ENCODE measurements around the gene TMEM132C.
A peak's percentile ranks its signal among the peaks of the same experiment; 100 is the strongest.
"Not testable (repeated sequence)": the region's sequence is repeated elsewhere in the genome, so short reads cannot be mapped to it uniquely, and the experiment has no call there.

Gene TMEM132C

DNA sequence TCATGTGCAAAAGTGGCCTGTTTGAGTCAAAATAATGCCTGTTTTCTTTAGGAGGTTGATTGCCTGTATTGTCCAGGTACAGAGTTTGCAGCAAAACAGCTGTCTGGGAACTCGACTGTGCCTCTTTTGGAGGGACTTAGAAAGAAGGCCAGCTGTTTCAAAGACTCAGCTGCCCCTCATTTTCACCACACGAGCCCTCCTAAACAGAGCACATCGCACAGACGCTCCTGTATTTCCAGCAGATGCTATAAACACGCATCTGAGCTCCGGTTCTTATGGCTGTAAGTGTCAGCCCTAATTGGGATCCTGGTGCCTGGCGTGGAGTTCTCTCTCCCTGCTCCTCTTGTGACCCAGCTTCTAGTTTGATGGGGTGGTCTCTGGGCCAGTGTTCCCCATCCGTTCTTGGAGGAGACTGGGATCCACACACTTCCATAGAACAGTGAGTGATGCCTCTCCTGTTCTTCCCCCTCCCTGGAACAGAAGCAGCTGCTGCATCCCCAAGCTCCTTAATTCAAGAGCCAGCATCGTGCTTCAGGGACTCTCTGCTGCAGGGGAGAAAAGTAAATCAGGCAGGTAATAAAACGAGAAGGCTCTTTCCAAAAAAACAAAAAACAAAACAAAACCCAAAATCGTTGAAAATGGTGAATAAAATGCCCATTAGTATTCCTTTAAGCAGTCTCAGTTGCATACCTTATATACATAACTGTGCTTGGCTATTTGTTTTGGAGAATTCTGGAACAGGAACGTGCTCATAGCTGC is 287.8 kb downstream of the TMEM132C start:
- no peak for DNase-seq (ENCODE audit: low read depth in 2 of 2)

DNA sequence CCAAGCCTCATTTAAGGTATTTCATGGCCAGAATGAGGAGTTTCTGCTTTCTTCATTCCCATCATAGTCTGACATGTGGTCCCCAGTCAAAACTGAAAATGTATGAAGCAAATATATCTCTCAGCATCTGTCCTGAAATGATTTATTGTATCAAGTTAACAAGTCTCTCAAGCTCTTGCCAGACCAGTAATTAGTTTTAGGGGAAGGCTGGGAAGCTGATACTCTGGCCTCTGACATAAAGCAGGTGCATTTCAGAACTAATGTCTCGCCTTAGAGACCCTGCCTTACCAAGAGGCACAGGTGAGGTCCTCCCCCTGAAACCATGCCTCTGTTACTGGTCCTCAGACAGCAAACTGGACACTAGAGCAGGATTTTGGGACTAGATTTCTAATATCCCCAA is 290.3 kb downstream of the TMEM132C start:
- DNase-seq (ENCODE audit: low read depth in 2 of 2), result no peak

DNA sequence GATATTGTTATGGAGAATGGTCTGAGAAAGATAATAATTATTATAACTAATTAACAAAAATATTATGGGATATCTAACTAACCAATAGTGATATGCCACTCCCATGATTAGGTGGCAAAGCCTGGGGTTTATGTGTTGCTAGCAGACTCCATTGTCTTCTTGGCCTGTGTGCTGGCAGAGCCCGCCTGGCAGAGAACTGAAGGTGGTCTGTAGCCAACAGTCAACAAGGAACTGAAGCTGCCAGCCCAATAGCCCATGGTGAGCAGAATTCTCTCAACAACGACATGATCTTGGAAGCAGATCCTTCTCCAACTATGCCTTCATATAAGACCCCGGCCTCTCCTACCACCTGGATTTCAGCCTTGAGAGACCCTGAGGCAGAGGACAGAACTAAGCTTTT is 298.0 kb downstream of the TMEM132C start:
- no peak for DNase-seq (ENCODE audit: low read depth in 2 of 2)

GRCh38 chr12:128567730-128568129 is 300.8 kb downstream of the TMEM132C start:
- no peak for DNase-seq (ENCODE audit: low read depth in 2 of 2)

DNA sequence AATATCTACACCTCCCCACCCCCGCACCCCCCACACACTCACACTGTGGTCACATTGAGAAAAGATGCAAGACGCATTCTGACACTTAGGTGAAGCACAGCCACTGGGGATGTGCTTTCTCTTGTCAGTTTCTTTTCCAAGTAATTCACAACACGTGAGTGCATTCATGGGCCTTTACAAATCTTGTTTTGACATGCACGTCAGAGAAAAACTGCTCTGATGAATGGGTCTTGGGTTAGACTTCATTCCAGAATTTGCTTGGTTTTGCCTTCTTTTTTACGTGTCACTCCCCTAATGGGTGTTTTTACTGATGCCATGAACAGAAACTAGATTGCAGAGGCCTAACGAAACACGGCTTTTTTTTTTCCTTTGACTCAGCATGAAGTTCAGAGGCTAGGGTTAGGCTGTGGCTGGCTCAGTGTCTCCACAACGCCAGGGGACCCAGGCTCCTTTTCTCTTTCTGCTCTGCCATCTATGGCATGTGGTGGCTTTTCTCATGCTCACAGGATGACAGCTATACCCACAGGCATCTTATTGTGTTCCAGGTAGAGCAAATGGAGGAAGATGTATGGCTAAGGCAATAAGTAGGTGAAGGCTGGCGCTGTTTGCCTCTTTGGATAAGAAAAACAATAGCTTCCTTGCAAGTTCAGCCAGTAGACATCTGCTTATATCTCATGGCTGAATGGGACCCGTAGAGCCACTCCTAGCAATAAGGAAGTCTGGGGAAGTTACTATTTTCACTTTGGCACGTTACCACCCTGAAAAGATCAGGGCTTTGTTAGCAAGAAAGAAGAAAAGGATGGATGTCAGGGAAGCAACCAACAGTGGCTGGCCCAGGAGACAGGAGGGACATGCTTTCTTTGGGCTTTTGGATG is 303.5 kb downstream of the TMEM132C start:
- DNase-seq (ENCODE audit: low read depth in 2 of 2), result peak in 1 of 2 donors; percentile 1

GRCh38 chr12:128571906-128572810 is 305.2 kb downstream of the TMEM132C start:
- no peak for DNase-seq (ENCODE audit: low read depth in 2 of 2)

DNA sequence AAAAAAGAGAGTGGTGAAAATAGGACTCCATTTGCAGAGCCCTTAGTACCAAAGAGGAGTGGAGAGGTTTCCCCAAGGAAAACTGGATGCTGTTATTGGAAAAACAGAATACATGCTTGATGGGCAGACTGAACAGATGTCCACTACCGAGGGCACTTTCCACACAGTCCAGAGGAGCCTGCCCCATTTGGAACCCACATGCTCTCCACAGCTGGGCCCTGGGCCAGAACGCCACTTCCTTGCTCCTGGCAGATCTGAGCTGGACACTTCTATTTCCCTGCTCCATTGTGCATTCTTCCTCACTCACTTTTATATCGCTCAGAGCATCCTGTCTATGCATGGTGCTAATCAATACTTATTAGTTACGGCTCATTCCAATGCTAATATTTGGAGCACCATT is 306.9 kb downstream of the TMEM132C start:
- DNase-seq (ENCODE audit: low read depth in 2 of 2), result no peak

GRCh38 chr12:128578045-128578444 is 311.1 kb downstream of the TMEM132C start:
- no peak for DNase-seq (ENCODE audit: low read depth in 2 of 2)

- DNase-seq (ENCODE audit: low read depth in 2 of 2), result no peak
Observed at GRCh38 chr12:128581321-128581761, 314.4 kb downstream of the TMEM132C start.

DNA sequence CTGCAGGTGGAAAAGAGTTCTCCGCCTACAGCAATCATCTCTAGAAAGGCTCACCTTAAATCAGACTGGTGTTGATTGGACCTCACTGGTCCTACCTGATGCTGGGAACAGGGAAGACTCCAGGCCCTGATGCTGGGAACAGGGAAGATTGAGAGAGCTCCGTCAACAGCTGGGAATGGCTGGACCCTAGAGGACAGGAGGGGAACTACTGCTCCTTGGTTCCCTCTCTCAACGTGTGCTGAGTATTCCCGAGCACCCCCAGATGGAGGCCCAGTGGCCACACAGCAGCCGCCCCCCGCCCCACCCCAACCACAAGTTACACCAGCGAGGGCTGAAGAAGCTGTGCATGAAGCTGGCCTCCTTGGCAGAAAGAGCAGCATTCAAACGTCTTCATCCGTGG is 316.5 kb downstream of the TMEM132C start:
- no peak for DNase-seq (ENCODE audit: low read depth in 2 of 2)

DNA sequence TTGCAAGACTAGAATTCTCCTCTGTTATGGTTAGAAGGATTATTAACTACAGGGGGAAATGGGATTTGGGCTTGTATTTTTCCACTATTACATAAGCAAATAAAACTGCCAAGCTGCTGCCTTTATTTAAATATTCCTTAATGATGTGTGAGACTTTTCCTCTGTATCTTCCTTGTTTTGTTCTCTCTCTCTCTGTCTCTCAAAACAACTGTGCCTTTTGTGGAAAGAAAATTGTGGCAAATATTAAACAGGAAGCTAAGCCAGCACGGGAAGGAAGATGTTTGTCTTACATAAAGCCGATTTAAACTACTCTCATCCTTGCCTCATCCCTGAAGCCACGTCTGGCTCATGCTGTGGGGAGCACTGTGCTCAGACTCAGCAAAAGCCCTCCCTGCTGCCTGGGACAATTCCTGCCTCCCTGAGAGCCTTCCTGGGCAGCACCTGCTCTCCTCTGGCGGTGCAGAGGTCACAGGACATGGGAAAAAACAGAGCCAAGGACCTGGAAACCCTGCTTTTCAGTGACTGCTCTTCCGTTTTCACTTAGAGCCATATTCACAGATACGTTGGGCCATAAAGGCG is 319.6 kb downstream of the TMEM132C start:
- no peak for DNase-seq (ENCODE audit: low read depth in 2 of 2)

- no peak for DNase-seq (ENCODE audit: low read depth in 2 of 2)
Observed at GRCh38 chr12:128587918-128588317, 320.9 kb downstream of the TMEM132C start.

DNA sequence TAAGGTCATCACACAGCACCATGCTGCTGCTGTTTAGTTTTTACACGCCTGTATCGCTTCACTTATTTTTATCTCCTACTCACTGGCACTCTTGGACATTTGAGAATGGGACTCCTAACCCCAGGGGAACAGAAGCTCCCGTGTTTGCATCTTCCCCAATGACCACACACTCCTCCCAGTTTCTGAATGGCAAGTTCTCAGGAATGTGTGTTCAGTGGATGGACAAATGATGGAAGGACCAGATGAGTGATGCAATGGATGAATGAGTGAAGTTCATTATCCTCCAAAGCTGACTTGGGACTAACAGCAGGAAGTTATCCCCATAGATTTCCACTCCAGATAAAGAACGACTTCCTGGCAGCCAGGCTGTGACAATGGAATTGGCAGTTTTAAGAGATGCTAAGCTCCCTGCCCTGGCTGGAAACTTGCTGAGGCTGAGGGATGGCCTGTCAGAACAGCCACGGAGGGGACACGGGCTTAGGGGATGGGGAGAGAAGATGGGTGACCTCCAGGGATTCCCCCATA is 325.3 kb downstream of the TMEM132C start:
- DNase-seq (ENCODE audit: low read depth in 2 of 2), result no peak

GRCh38 chr12:128594521-128594920 is 327.6 kb downstream of the TMEM132C start:
- DNase-seq (ENCODE audit: low read depth in 2 of 2), result no peak

GRCh38 chr12:128595609-128596008 is 328.6 kb downstream of the TMEM132C start:
- no peak for DNase-seq (ENCODE audit: low read depth in 2 of 2)

- DNase-seq (ENCODE audit: low read depth in 2 of 2), result no peak
Observed at GRCh38 chr12:128600886-128601285, 333.9 kb downstream of the TMEM132C start.

DNA sequence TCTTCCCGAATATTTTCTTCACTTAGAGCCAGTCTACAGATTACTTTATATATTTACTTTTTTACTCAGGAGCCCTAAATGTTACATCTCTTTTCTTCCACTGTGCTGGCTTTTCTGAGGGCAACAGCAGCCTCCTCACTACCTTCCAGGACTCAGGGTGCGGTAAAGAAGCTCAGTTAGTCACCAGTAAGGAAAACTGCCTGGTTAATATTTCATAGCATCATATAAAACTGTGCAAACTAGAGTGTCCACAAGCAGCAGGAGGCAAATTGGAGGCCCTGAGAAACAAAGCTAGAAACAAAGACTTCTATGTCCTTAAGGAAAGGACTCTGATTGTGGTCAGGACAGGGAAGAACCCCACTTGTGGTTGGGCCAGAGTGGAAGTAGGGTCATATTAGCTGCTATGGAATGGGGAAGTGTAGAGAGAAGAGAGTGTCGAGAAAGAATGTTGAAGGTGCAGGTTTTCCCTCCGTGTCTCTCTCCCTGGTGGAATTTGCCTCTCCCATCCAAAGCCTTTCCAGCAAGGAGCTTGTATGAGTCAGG is 336.7 kb downstream of the TMEM132C start:
- no peak for DNase-seq (ENCODE audit: low read depth in 2 of 2)

DNA sequence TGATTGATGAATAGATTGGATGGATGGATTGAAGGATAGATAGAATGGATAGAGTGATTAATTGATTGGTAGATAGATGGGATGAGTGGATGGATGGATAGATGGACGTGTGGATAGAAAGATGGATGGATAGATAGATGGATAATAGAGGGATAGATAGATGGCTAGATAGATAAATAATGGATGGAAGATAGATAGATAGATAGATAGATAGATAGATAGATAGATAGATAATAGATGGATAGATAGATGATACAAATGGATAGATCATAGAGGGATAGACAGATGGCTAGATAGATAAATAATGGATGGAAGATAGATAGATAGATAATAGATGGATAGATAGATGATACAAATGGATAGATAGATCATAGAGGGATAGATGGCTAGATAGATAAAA is 337.2 kb downstream of the TMEM132C start:
- not testable (repeated sequence) for DNase-seq (ENCODE audit: low read depth in 2 of 2)

GRCh38 chr12:128606051-128606450 is 339.1 kb downstream of the TMEM132C start:
- DNase-seq (ENCODE audit: low read depth in 2 of 2), result no peak

- no peak for DNase-seq (ENCODE audit: low read depth in 2 of 2)
Observed at GRCh38 chr12:128606538-128606937, 339.6 kb downstream of the TMEM132C start.

DNA sequence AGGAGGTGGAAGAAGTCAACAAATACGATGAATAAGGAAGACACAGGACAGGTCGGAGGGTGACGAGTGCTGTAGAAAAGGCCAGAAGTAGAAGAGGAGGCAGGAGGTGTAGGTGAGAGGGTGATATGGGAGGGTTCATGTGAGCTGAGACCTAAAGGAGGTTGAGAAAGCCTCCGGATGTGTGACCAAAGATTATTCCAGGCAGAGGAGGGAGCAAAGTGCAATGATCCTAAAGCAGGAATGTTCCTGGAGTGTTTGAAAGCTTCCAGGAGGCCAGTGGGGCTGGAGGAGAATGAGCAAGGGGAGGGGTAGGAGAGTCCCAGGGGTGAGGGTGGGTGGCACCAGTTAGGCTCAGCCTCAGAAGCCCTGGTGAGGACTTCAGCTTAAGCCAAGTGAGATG is 340.0 kb downstream of the TMEM132C start:
- DNase-seq (ENCODE audit: low read depth in 2 of 2), result no peak
